GM20000 (cell line): ENCODE results near the gene GUCY2C.

Experiments used
- DNase-seq: peaks from one replicate; pipeline ENCODE4 v3.0.0; 2012; ENCODE audit warnings: low spot score
- CTCF ChIP-seq: IDR thresholded peaks from 2 replicates; pipeline ENCODE4 v1.5.1; 2012; ENCODE audit warnings: mild to moderate bottlenecking, control low read depth; ENCODE audit errors: extremely low read depth, missing control alignments

The GUCY2C gene

GRCh38 chr12:14656846-14657245, 39.6 kb downstream of the GUCY2C start:
- TF ChIP-seq CTCF = no peak
- DNase-seq = no peak

GRCh38 chr12:14655284-14655683, 41.1 kb downstream of the GUCY2C start:
- no peak for TF ChIP-seq CTCF

GRCh38 chr12:14654842-14655241, 41.6 kb downstream of the GUCY2C start:
- no peak for DNase-seq
- no peak for TF ChIP-seq CTCF

More at GRCh38 chr12:14655284-14655683, 41.1 kb downstream of the GUCY2C start:
- no peak for DNase-seq

GRCh38 chr12:14654416-14654815, 42.0 kb downstream of the GUCY2C start:
- TF ChIP-seq CTCF = no peak
- no peak for DNase-seq

GRCh38 chr12:14652483-14652882, 43.9 kb downstream of the GUCY2C start:
- no peak for DNase-seq
- TF ChIP-seq CTCF = no peak

GRCh38 chr12:14651371-14651770, 45.0 kb downstream of the GUCY2C start:
- DNase-seq = no peak
- no peak for TF ChIP-seq CTCF

GRCh38 chr12:14650789-14651188, 45.6 kb downstream of the GUCY2C start:
- TF ChIP-seq CTCF = no peak

More at GRCh38 chr12:14650789-14651188, 45.6 kb downstream of the GUCY2C start:
- DNase-seq = no peak
